ENCODE results near the gene SMIM41.

The SMIM41 gene

GRCh38 chr12:52063981-52064649, 15.4 kb upstream of the SMIM41 start:
- peak; percentile 69 for DNase-seq

DNA sequence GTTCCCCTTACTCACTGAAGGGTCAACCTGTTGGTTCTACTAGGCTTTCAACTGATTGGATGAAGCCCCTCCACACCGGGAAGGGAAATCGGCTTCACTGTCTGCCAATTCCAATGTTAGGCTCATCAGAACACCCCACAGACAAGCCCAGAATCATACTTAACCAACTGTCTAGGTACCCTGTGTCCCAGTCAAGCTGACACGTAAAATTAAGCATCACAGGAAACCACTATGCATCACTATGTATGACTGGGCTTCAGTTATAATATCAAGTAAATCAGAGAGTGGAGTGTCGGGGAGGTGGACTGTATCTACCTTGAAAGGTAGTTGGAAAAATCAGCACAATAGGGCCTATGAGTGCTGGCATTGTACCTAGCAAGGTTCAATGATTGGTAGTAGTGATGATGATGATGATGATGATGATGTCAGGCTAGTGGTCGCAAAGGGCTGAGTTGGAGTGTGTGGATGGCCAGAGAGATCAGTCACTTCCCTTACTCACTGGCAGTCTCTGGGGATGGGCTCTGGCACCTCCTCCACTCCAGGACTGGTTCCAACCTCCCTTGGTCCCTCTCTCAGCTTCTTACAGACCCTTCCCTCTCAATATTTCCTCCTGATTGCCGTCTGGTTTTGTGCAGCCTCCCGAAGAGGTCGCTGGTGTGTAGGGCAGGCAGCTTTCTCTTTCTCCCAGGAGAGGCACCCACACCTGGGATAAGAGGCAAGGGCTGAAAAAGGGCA, 13.0 kb upstream of the SMIM41 start:
- DNase-seq, result no peak

- no peak for DNase-seq
These were observed 12.5 kb upstream of the SMIM41 start for GRCh38 chr12:52067081-52067374.

- DNase-seq, result peak; percentile 97
These were observed 9.9 kb upstream of the SMIM41 start, which contains the start of gene ATG101 for GRCh38 chr12:52069327-52070184. TSS of gene ATG101 (plus strand) at chr12:52069978. CDS start at chr12:52073651, 3,673 bp downstream.

- DNase-seq, result no peak
These were observed 9.1 kb upstream of the SMIM41 start for GRCh38 chr12:52070185-52070925.

- DNase-seq, result peak; percentile 65
These were observed 5.7 kb upstream of the SMIM41 start for GRCh38 chr12:52073531-52074381.

DNA sequence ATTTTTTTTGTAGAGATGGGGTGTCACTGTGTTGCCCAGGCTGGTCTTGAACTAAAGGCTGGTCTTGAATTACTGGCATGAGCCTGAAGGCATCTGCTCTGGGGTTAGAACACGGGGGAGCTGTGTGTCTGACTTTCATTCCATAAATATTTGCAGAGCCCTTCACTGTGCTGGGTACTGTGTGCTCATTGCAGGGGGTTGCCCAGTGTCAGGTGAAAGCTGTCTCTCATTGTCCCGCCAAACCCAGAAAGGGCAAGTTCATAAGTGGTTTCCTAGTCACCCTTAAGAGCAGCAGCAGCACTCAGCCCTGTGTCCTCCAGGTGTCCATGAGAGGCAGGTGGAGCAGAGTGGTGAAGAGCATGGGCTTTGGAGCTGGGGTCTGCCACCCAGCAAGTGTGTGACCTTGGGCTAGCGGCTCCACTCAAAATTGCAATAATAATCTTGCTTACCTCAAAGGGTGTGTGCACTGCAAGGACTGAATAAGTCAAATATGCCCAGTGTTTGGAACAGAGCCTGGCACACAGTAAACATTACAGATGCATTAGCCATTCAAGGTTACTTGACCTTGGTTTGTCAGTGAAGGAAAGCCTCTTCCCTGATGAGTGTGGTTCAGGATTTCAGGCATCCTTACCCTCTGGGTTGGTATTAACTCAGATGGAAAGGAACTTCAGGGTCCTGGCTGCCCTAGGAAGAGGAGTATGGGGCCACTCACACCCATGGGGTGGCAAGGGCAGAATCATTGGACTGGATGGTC, 4.4 kb upstream of the SMIM41 start:
- no peak for DNase-seq

GRCh38 chr12:52076811-52077210, 2.7 kb upstream of the SMIM41 start:
- DNase-seq, result no peak

GRCh38 chr12:52078276-52078675, 1.2 kb upstream of the SMIM41 start:
- no peak for DNase-seq

- no peak for DNase-seq
These were observed 1.1 kb downstream of the SMIM41 start for GRCh38 chr12:52080403-52081251.

- DNase-seq, result no peak
These were observed 1.8 kb downstream of the SMIM41 start for GRCh38 chr12:52081263-52081733.

DNA sequence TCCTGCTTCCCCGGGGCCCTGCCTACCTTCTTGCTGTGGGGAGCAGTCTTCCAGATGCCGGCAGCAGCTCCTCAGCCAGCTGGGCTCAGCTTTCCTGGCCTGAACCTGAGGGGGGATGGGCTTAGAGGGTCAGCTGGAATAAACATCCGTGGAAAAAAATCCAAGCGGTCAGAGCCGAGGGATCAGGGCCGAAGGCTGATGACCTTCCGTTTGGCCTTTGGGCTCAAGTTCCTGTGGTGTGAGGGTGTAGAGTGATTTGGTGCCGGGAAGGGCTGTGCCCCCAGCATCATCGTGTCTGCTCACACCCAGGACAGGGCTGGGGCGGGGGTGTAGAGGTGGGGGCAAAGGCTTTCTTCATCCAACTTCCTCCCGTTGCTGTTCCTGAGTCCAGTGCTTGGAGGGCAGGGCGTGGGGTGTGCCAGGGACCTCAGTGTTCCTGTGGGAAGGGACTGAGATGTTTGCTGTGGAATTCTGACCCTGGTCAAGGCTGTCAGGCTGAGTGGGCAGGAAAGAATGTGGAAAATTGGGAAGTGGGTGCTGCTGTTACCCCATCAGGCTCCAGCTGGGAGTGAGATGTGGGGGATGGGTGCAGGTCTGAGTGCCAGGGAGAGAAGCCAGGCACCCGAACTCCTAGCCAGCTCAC, 2.6 kb downstream of the SMIM41 start:
- DNase-seq, result peak; percentile 19

DNA sequence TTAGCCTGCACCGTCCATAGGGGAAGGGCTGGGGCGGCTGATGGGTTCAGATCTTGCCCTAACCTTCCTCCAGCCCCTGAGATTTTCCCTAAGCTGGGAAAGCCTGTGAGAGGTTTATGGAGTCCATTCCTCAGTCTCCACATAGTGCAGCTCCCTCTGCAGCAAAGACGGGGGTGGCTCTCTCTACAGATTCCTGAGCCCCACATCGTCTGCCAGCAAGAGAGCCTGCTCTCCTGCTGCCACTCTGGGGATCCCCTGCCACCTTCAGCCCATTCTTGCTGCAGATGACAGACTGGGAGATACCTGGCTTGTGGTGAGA, 3.1 kb downstream of the SMIM41 start:
- DNase-seq, result no peak

GRCh38 chr12:52082988-52083637, 3.6 kb downstream of the SMIM41 start:
- peak; percentile 51 for DNase-seq

DNA sequence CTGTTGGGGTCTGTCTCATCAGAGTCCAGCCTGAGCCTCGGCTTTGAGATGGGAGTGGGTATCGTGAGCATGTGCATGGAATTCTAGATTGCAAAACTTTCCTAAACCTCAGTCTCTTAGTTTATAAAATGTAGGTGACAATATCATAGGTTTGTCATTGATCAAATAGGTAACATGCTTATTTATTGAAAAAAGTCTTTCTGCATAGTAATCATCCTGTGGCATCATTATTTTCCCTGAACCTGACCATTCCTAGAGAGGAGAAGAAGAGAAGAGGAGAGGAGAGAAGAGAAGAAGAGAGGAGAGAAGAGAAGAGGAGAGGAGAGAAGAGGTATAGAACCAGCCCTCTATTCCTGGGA, 4.1 kb downstream of the SMIM41 start:
- DNase-seq, result no peak

DNA sequence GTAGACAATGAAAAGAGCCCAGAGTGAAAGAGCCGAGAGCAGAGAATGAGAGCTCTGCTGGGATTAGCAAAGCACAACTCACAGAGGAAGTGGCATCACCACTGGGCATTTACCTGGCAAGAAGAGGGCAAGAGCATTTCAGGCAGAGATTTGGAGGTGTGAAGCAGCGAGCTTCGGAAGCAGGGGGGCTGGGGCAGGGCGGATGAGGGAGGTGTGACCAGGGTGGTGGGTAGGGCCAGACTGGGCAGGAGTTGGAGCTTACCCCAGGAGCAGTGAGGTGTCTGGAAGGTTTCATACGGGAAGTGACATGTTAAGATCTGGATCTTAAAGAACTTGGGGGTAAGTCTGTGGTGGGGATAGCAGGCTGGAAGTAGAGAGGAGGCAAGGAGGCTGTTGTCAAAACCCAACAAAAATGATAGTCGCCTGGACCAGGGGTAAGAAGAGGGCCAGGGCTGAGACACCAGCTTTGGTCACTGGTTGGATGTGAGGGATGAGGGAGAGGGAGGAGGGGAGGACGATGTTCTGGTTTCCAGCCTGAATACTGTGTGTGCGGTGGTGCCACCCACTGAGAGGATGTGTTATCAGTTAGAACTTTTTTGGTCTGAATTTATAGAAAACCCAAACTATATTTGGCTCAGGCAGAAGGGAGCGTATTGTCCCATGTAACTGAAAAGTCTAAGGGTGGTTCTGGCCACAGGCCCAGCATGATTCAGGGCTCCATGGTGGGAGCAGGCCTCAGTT, 5.2 kb downstream of the SMIM41 start:
- no peak for DNase-seq

DNA sequence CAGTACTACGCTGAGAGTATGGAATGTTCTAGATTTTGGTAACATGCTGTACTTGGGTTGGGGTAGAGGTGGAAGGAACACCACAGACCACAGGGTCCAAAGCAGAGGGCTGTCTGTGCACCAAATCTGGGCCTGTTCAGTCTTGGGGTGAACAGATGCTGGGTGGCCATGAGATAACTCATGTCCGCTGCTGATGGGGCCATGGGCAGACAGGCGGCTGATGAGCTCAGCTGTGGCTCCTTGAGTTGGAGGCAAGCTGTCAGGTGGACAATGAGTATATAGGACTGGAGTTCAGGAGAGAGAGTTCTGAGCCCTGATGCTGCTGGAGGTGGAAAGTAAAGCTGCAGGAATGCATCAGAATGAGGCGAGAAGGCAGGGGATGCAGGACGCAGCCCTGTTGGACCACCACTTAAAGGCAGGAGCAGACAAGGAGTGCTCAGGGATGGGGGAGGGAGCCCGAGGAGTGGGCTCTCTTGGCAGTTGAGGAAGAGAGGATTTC, 6.2 kb downstream of the SMIM41 start:
- DNase-seq, result no peak

DNA sequence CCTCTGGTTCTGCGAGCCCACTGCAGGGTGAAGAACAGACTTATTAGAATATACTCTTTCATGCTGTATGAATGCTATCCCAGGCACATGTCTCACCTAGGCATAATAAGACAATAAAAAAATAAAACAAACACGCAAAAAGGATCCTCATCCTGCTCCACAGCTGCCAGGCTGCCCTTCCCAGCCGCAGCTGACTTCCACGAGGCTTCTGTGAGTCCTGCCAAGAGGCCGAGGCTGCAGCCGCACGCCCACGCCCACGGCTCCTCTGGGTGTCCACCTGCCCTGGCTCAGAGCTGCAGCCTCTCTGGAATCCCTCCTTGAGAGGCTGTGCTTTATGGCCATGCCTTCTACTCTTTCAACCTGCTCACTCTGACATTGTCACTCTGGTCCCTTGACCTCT, 6.9 kb downstream of the SMIM41 start:
- no peak for DNase-seq

Data from fibroblast of skin of right biceps (primary cell).